RWPE1 (cell line): Measurements from ENCODE around the gene ZBTB7A.
A peak's percentile ranks its signal among the peaks of the same experiment; 100 is the strongest.

Source experiments
- CTCF ChIA-PET: fragments of 350-600 bp; sonication (Branson Sonifier 250); formaldehyde crosslinking; extraction: SDS; loops from one replicate; lab custom pipeline; 2021; lab: Yijun Ruan, JAX
- POLR2A ChIA-PET: fragments of 400-600 bp; formaldehyde crosslinking; extraction: SDS; loops from one replicate; lab custom pipeline; 2020; ENCODE audit warnings: antibody characterized with exemption; ENCODE audit not compliant: low non-redundant PET; lab: Yijun Ruan, JAX
- DNase-seq: peaks from one replicate; pipeline ENCODE4 v3.0.0; 2012; ENCODE audit warnings: low spot score
- H3K27ac ChIP-seq: fragments of 450-650 bp; 2 replicates; pipeline ENCODE4 v1.5.1; 2017
- CTCF ChIP-seq: fragments of 450-650 bp; conservative IDR thresholded peaks from 2 replicates; pipeline ENCODE4 v1.5.1; 2017; ENCODE audit warnings: low read depth, mild to moderate bottlenecking

ZBTB7A gene

GRCh38 chr19:4057931-4058692 is 8.6 kb downstream of the ZBTB7A start:
- H3K27ac ChIP-seq = peak overlapping the region; percentile 98
- CTCF ChIA-PET = interaction anchor here (0.6 kb wide), 1 partner anchor 51 kb away, joined by 3 read pairs; the partner anchor contains the start of gene PIAS4
- no peak; the same call in 1 of the 2 replicates for TF ChIP-seq CTCF
- POLR2A ChIA-PET = interaction anchor here (0.5 to 0.6 kb wide), 3 partner anchors 296 to 619 kb away, joined by 3 to 4 read pairs (median 3); partner anchors contain the start of gene MRPL54
- peak; percentile 90 for DNase-seq

- ChIA-PET CTCF (no interaction called here), POLR2A (no interaction called here)
- DNase-seq = no peak
- H3K27ac ChIP-seq = peak overlapping the region; percentile 98
- no peak for TF ChIP-seq CTCF
Measured at GRCh38 chr19:4055209-4055552, 11.5 kb downstream of the ZBTB7A start.

GRCh38 chr19:4054441-4055208 is 12.1 kb downstream of the ZBTB7A start:
- no peak for TF ChIP-seq CTCF
- no peak for DNase-seq
- H3K27ac ChIP-seq = peak overlapping the region; percentile 98
- ChIA-PET POLR2A (no interaction called here), CTCF (no interaction called here)

GRCh38 chr19:4053423-4054324 is 13.0 kb downstream of the ZBTB7A start:
- TF ChIP-seq CTCF = no peak
- ChIA-PET CTCF (no interaction called here), POLR2A (no interaction called here)
- peak overlapping the region; percentile 98 for H3K27ac ChIP-seq
- DNase-seq = no peak

- ChIA-PET CTCF (interaction anchor here (1.2 kb wide), 1 partner anchor 65 kb away, joined by 4 read pairs; no protein-coding TSS in a partner anchor), POLR2A (interaction anchor here (0.5 kb wide), 2 partner anchors 10 to 46 kb away, joined by 4 to 5 read pairs; no protein-coding TSS in a partner anchor)
- TF ChIP-seq CTCF = no peak
- H3K27ac ChIP-seq = peak overlapping the region; percentile 98
- DNase-seq = no peak
Measured at GRCh38 chr19:4052993-4053422, 13.7 kb downstream of the ZBTB7A start.
